Activated T-helper 1 cell treated with anti-CD3 and anti-CD28 coated beads, Interleukin-2, amount 50 U/mL, for 16 hours (primary cell): Measurements from ENCODE around the gene RAPGEF5.
"Not testable (repeated sequence)": the region's sequence is repeated elsewhere in the genome, so short reads cannot be mapped to it uniquely, and the experiment has no call there.

ENCODE experiments used
- DNase-seq, 2 donors: peaks; one replicate each; pipeline ENCODE4 v3.0.0-alpha.2; 2020; ENCODE audit warnings: low read depth in 1 of 2, low spot score in 1 of 2

RAPGEF5 gene

GRCh38 chr7:22094413-22095342, 262.3 kb downstream of the RAPGEF5 start:
- DNase-seq: no peak

- DNase-seq: no peak
Measured at GRCh38 chr7:22093936-22094335, 263.0 kb downstream of the RAPGEF5 start.

GRCh38 chr7:22093001-22093400, 264.0 kb downstream of the RAPGEF5 start:
- no peak for DNase-seq

GRCh38 chr7:22090958-22091525, 265.9 kb downstream of the RAPGEF5 start:
- DNase-seq: not testable (repeated sequence)

GRCh38 chr7:22090512-22090911, 266.4 kb downstream of the RAPGEF5 start:
- DNase-seq: no peak

- DNase-seq: no peak
Measured at GRCh38 chr7:22090107-22090506, 266.8 kb downstream of the RAPGEF5 start.

- DNase-seq: no peak
Measured at GRCh38 chr7:22088827-22089226, 268.1 kb downstream of the RAPGEF5 start.

GRCh38 chr7:22087861-22088260, 269.1 kb downstream of the RAPGEF5 start:
- DNase-seq: no peak

GRCh38 chr7:22083704-22084240, 273.2 kb downstream of the RAPGEF5 start:
- DNase-seq: no peak

- DNase-seq: peak; percentile 58 to 70
Measured at GRCh38 chr7:22082886-22083703, 273.9 kb downstream of the RAPGEF5 start.

- no peak for DNase-seq
Measured at GRCh38 chr7:22082553-22082885, 274.4 kb downstream of the RAPGEF5 start.

GRCh38 chr7:22080219-22080618, 276.7 kb downstream of the RAPGEF5 start:
- not testable (repeated sequence) for DNase-seq

- not testable (repeated sequence) for DNase-seq
Measured at GRCh38 chr7:22078872-22079271, 278.1 kb downstream of the RAPGEF5 start.

- no peak for DNase-seq
Measured at GRCh38 chr7:22075561-22075960, 281.4 kb downstream of the RAPGEF5 start.

- DNase-seq: no peak
Measured at GRCh38 chr7:22074897-22075296, 282.1 kb downstream of the RAPGEF5 start.
